H9 (cell line): ENCODE measurements around the gene NPC1L1. TPM values are rescaled to one million over a fixed set of nuclear protein-coding genes. Genes with fewer than 3 reads are reported as not detected.

Source experiments
- DNase-seq: peaks from one replicate; pipeline ENCODE4 v3.0.0-alpha.2; 2017
- H2AFZ ChIP-seq: one replicate; pipeline ENCODE4 v1.6.1; 2013; ENCODE audit warnings: mild to moderate bottlenecking, low read length, control low read depth, moderate library complexity
- H2AK5ac ChIP-seq: 2 replicates; pipeline ENCODE4 v1.6.1; 2013; ENCODE audit warnings: low read length, control low read depth, mixed read lengths; ENCODE audit not compliant: insufficient read length
- H2BK120ac ChIP-seq: one replicate; pipeline ENCODE4 v1.6.1; 2013; ENCODE audit warnings: low read depth, mild to moderate bottlenecking, low read length, control low read depth, inconsistent platforms; ENCODE audit not compliant: poor library complexity, severe bottlenecking
- H2BK12ac ChIP-seq: 2 replicates; pipeline ENCODE4 v1.6.1; 2013; ENCODE audit warnings: low read length, control low read depth, mixed read lengths, low read depth; ENCODE audit not compliant: insufficient read length
- H2BK15ac ChIP-seq: 2 replicates; pipeline ENCODE4 v1.6.1; 2013; ENCODE audit warnings: low read depth, low read length, control low read depth
- H2BK20ac ChIP-seq: one replicate; pipeline ENCODE4 v1.6.1; 2013; ENCODE audit warnings: low read depth, mild to moderate bottlenecking, low read length, control low read depth, inconsistent platforms; ENCODE audit not compliant: poor library complexity, severe bottlenecking
- H2BK5ac ChIP-seq: 2 replicates; pipeline ENCODE4 v1.6.1; 2013; ENCODE audit warnings: low read length, control low read depth, mixed read lengths; ENCODE audit not compliant: insufficient read length
- H3K14ac ChIP-seq: 2 replicates; pipeline ENCODE4 v1.6.1; 2013; ENCODE audit warnings: low read length, control low read depth; ENCODE audit not compliant: insufficient read depth
- H3K18ac ChIP-seq: 2 replicates; pipeline ENCODE4 v1.6.1; 2013; ENCODE audit warnings: low read depth, mild to moderate bottlenecking, mixed read lengths, low read length, control low read depth; ENCODE audit not compliant: insufficient read length
- H3K23ac ChIP-seq: 2 replicates; pipeline ENCODE4 v1.6.1; 2013; ENCODE audit warnings: low read length, control low read depth, mixed read lengths, low read depth; ENCODE audit not compliant: insufficient read length
- H3K23me2 ChIP-seq: 2 replicates; pipeline ENCODE4 v1.6.1; 2013; ENCODE audit warnings: low read depth, mild to moderate bottlenecking, mixed read lengths, low read length, control low read depth; ENCODE audit not compliant: insufficient read length, poor library complexity, severe bottlenecking
- H3K27ac ChIP-seq: 2 replicates; pipeline ENCODE4 v1.5.1; 2013; ENCODE audit warnings: low read length, control low read depth, mixed read lengths, low read depth; ENCODE audit not compliant: insufficient read length
- H3K27me3 ChIP-seq: 2 replicates; pipeline ENCODE4 v1.6.1; 2013; ENCODE audit warnings: low read length, control low read depth, inconsistent platforms; ENCODE audit not compliant: insufficient read depth
- H3K4ac ChIP-seq: 2 replicates; pipeline ENCODE4 v1.6.1; 2013; ENCODE audit warnings: low read depth, mild to moderate bottlenecking, control low read depth, inconsistent platforms, low read length, moderate library complexity
- H3K4me1 ChIP-seq: 2 replicates; pipeline ENCODE4 v1.6.1; 2013; ENCODE audit warnings: low read length, control low read depth, inconsistent platforms; ENCODE audit not compliant: insufficient read depth
- H3K4me2 ChIP-seq: 2 replicates; pipeline ENCODE4 v1.6.1; 2013; ENCODE audit warnings: low read length, control low read depth, mixed read lengths; ENCODE audit not compliant: insufficient read length, insufficient read depth
- H3K56ac ChIP-seq: 2 replicates; pipeline ENCODE4 v1.6.1; 2013; ENCODE audit warnings: low read depth, mild to moderate bottlenecking, mixed read lengths, low read length, control low read depth; ENCODE audit not compliant: insufficient read length
- H3K79me1 ChIP-seq: 2 replicates; pipeline ENCODE4 v1.6.1; 2013; ENCODE audit warnings: low read depth, mild to moderate bottlenecking, moderate library complexity, low read length, control low read depth, inconsistent platforms; ENCODE audit not compliant: insufficient read depth, poor library complexity, severe bottlenecking
- H3K79me2 ChIP-seq: 2 replicates; pipeline ENCODE4 v1.6.1; 2013; ENCODE audit warnings: low read length, control low read depth, inconsistent platforms; ENCODE audit not compliant: insufficient read depth
- H3K9ac ChIP-seq: 2 replicates; pipeline ENCODE4 v1.6.1; 2013; ENCODE audit warnings: low read length, control low read depth, mixed read lengths; ENCODE audit not compliant: insufficient read length; ENCODE audit errors: extremely low read depth
- H3K9me3 ChIP-seq: one replicate; pipeline ENCODE4 v1.6.1; 2013; ENCODE audit warnings: low read depth, low read length, inconsistent platforms; ENCODE audit not compliant: control insufficient read depth
- H3T11ph ChIP-seq: one replicate; pipeline ENCODE4 v1.6.1; 2013; ENCODE audit warnings: mild to moderate bottlenecking, low read length, control low read depth, inconsistent platforms
- H4K20me1 ChIP-seq: one replicate; pipeline ENCODE4 v1.6.1; 2013; ENCODE audit not compliant: control insufficient read depth, insufficient read length, insufficient read depth
- H4K5ac ChIP-seq: 2 replicates; pipeline ENCODE4 v1.6.1; 2013; ENCODE audit warnings: low read depth, mild to moderate bottlenecking, mixed read lengths, low read length, control low read depth; ENCODE audit not compliant: insufficient read length
- H4K8ac ChIP-seq: replicated peaks from 2 replicates; pipeline ENCODE4 v1.6.1; 2013; ENCODE audit warnings: low read length, control low read depth, mixed read lengths, low read depth; ENCODE audit not compliant: insufficient read length
- H4K91ac ChIP-seq: 2 replicates; pipeline ENCODE4 v1.6.1; 2013; ENCODE audit warnings: low read depth, mild to moderate bottlenecking, moderate library complexity, mixed read lengths, low read length, control low read depth; ENCODE audit not compliant: insufficient read length
- H3K27ac Mint-ChIP-seq, 3 experiments: 2 replicates in 2 of 3; 3 replicates in 1 of 3; pipeline ENCODE4 v1.8.0; 2020 to 2021; ENCODE audit warnings: mixed read lengths in 3 of 3, mild to moderate bottlenecking in 1 of 3, moderate library complexity in 1 of 3
- H3K27me3 Mint-ChIP-seq: 2 replicates; pipeline ENCODE4 v1.8.0; 2021; ENCODE audit warnings: low read depth, mild to moderate bottlenecking, moderate library complexity, mixed read lengths
- H3K36me3 Mint-ChIP-seq, 3 experiments: 2 replicates in 2 of 3; 3 replicates in 1 of 3; pipeline ENCODE4 v1.8.0; 2020 to 2021; ENCODE audit warnings: low read depth in 3 of 3, mixed read lengths in 3 of 3; ENCODE audit not compliant: insufficient read depth in 1 of 3
- H3K4me1 Mint-ChIP-seq, 2 experiments: 2 replicates each; pipeline ENCODE4 v1.8.0; 2020; ENCODE audit warnings: mixed read lengths in 2 of 2
- H3K4me3 Mint-ChIP-seq, 2 experiments: 2 replicates in 1 of 2; 3 replicates in 1 of 2; pipeline ENCODE4 v1.8.0; 2020 to 2021; ENCODE audit warnings: mild to moderate bottlenecking in 2 of 2, mixed read lengths in 2 of 2, moderate library complexity in 1 of 2
- H3K9me3 Mint-ChIP-seq, 2 experiments: 2 replicates in 1 of 2; 3 replicates in 1 of 2; pipeline ENCODE4 v1.8.0; 2020; ENCODE audit warnings: mild to moderate bottlenecking in 2 of 2, mixed read lengths in 2 of 2, moderate library complexity in 1 of 2
- whole genome bisulfite sequencing: extraction: QIAGEN DNeasy Blood & Tissue Kit; methylation state at CpG from one replicate; pipeline ENCODE4 v1.1.7; 2013; ENCODE audit warnings: missing lambda C conversion rate, low lambda C conversion rate, mixed read lengths; ENCODE audit not compliant: insufficient read length; ENCODE audit errors: extremely low coverage; 5-methylcytosine and 5-hydroxymethylcytosine counted together
- total RNA-seq: library from RNA; stranded (reverse); gene quantifications from 2 replicates; pipeline ENCODE4 v1.2.1, GENCODE V29; 2021
- TF ChIP-seq, protein P1 (sequence below): fragments of 200-600 bp; sonication (generic); conservative IDR thresholded peaks from 3 replicates; pipeline ENCODE4 v1.8.0; 2021; ENCODE audit warnings: antibody characterized with exemption, mild to moderate bottlenecking

NPC1L1 gene
- total RNA-seq, 1 experiment from 2014 or later = 0.11 TPM

DNA sequence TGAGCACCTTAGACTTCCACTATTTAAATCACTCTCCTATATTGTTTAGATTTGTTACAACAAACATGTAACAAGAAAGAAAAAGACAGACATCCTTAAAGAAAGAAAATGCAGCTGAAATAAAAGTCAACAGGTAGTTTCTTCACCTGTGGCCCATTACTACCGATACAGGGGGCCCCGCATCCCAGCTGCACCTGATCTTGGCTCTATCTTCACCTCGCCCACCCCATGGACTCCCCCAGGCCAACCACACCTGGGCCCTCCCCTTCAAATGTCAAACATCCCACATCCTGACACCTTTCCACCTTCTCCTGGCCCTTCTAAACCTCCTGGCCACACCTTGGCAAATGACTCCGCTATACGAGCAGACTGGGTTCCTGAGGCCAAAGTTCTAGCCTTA is 25.6 kb upstream of the NPC1L1 start:
- TF ChIP-seq, protein P1, sequence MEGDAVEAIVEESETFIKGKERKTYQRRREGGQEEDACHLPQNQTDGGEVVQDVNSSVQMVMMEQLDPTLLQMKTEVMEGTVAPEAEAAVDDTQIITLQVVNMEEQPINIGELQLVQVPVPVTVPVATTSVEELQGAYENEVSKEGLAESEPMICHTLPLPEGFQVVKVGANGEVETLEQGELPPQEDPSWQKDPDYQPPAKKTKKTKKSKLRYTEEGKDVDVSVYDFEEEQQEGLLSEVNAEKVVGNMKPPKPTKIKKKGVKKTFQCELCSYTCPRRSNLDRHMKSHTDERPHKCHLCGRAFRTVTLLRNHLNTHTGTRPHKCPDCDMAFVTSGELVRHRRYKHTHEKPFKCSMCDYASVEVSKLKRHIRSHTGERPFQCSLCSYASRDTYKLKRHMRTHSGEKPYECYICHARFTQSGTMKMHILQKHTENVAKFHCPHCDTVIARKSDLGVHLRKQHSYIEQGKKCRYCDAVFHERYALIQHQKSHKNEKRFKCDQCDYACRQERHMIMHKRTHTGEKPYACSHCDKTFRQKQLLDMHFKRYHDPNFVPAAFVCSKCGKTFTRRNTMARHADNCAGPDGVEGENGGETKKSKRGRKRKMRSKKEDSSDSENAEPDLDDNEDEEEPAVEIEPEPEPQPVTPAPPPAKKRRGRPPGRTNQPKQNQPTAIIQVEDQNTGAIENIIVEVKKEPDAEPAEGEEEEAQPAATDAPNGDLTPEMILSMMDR = no peak
- DNase-seq = no peak
- no peak overlapping the region for H3K23ac ChIP-seq
- no peak overlapping the region for H3K14ac ChIP-seq
- no peaks in the 10 kb centered on the region for H3K4me1 ChIP-seq
- H2BK12ac ChIP-seq = no peak overlapping the region
- no peak overlapping the region; a peak in 1 of 7 replicates for H3K27ac Mint-ChIP-seq
- no peak overlapping the region for H3K27ac ChIP-seq
- H4K91ac ChIP-seq = no peak overlapping the region
- no peaks in the 10 kb centered on the region for H3K27me3 Mint-ChIP-seq
- H3K79me2 ChIP-seq = no peaks in the 10 kb centered on the region
- H3K4me1 Mint-ChIP-seq = peaks cover 4 to 7% of the 10 kb centered on the region in 2 experiments; a peak in 3 of 4 replicates
- no CpG with 5 or more reads among the region's 5 CpGs for WGBS
- H2BK120ac ChIP-seq = no peak overlapping the region
- no peaks in the 10 kb centered on the region; a peak in 1 of 5 replicates for H3K9me3 Mint-ChIP-seq
- no peak overlapping the region for H4K5ac ChIP-seq
- no peak overlapping the region for H2AK5ac ChIP-seq
- no peaks in the 10 kb centered on the region for H4K20me1 ChIP-seq
- no peak overlapping the region for H2AFZ ChIP-seq
- peaks cover 3% of the 10 kb centered on the region for H3K23me2 ChIP-seq
- no peak overlapping the region for H3T11ph ChIP-seq
- H4K8ac ChIP-seq = no peak overlapping the region
- H3K27me3 ChIP-seq = no peaks in the 10 kb centered on the region
- no peaks in the 10 kb centered on the region for H3K9me3 ChIP-seq
- peaks cover 62 to 82% (median 69%) of the 10 kb centered on the region in 3 experiments for H3K36me3 Mint-ChIP-seq
- H3K4me2 ChIP-seq = no peak overlapping the region
- H2BK20ac ChIP-seq = no peak overlapping the region
- H3K9ac ChIP-seq = no peak overlapping the region
- H3K18ac ChIP-seq = no peak overlapping the region
- no peaks in the 10 kb centered on the region for H3K79me1 ChIP-seq
- no peak overlapping the region for H3K56ac ChIP-seq
- no peak overlapping the region for H3K4ac ChIP-seq
- no peak overlapping the region for H2BK5ac ChIP-seq
- H2BK15ac ChIP-seq = no peak overlapping the region
- no peak overlapping the region for H3K4me3 Mint-ChIP-seq
